CD14-positive monocyte (primary cell): ENCODE measurements around the gene CDH13. TPM values are rescaled to one million over a fixed set of nuclear protein-coding genes. Genes with fewer than 3 reads are reported as not detected.

ENCODE experiments used
- DNase-seq, 3 donors: peaks; one replicate each; pipeline ENCODE4 v3.0.0-alpha.2; 2011 to 2022
- H2AFZ ChIP-seq: 2 replicates; pipeline ENCODE4 v1.6.0; 2012; ENCODE audit warnings: mild to moderate bottlenecking, low read depth, low read length, inconsistent platforms; ENCODE audit not compliant: insufficient read depth, poor library complexity, severe bottlenecking
- H3K27ac ChIP-seq, 2 donors: 1 replicate in 1 of 2; 2 replicates in 1 of 2; pipeline ENCODE4 v1.5.1; 2012 to 2013; ENCODE audit warnings: low read length in 2 of 2, control low read depth in 1 of 2, inconsistent platforms in 1 of 2, low read depth in 1 of 2, mild to moderate bottlenecking in 1 of 2
- H3K27me3 ChIP-seq, 2 donors: one replicate each; pipeline versions ENCODE4 v1.6.0 to v1.6.1; 2011 to 2013; ENCODE audit warnings: low read length in 2 of 2; ENCODE audit not compliant: control insufficient read depth in 2 of 2, insufficient read depth in 2 of 2
- H3K36me3 ChIP-seq, 2 donors: replicated peaks in 1 of 2; 1 replicate in 1 of 2; 2 replicates in 1 of 2; pipeline versions ENCODE4 v1.5.1 to v1.6.1; 2012 to 2013; ENCODE audit warnings: low read length in 2 of 2, control low read depth in 1 of 2, inconsistent platforms in 1 of 2, mild to moderate bottlenecking in 1 of 2; ENCODE audit not compliant: insufficient read depth in 2 of 2, control insufficient read depth in 1 of 2
- H3K4me1 ChIP-seq, 2 donors: 1 replicate in 1 of 2; 2 replicates in 1 of 2; pipeline versions ENCODE4 v1.5.1 to v1.6.1; 2012 to 2013; ENCODE audit warnings: low read length in 2 of 2, control low read depth in 1 of 2, inconsistent platforms in 1 of 2, mild to moderate bottlenecking in 1 of 2, moderate library complexity in 1 of 2; ENCODE audit not compliant: insufficient read depth in 2 of 2, control insufficient read depth in 1 of 2
- H3K4me2 ChIP-seq: replicated peaks from 2 replicates; pipeline ENCODE3; 2012; ENCODE audit warnings: low read length, moderate library complexity, mild to moderate bottlenecking; ENCODE audit not compliant: poor library complexity, severe bottlenecking; ENCODE audit errors: extremely low read depth
- H3K4me3 ChIP-seq, 3 experiments: fragments of 200-600 bp in 1 of 3; sonication (generic) in 1 of 3; replicated peaks in 1 of 3; 1 replicate in 2 of 3; 2 replicates in 1 of 3; pipeline ENCODE4 v1.5.1; 2011 to 2013; ENCODE audit warnings: low read length in 3 of 3, mild to moderate bottlenecking in 3 of 3, control low read depth in 2 of 3, low read depth in 2 of 3, inconsistent platforms in 1 of 3, moderate library complexity in 1 of 3
- H3K79me2 ChIP-seq: 2 replicates; pipeline ENCODE4 v1.6.0; 2012; ENCODE audit warnings: mild to moderate bottlenecking, control low read depth, inconsistent platforms, low read length, moderate library complexity; ENCODE audit not compliant: insufficient read depth
- H3K9ac ChIP-seq: 2 replicates; pipeline ENCODE4 v1.6.0; 2017; ENCODE audit warnings: low read length, mild to moderate bottlenecking; ENCODE audit not compliant: insufficient read depth, poor library complexity, severe bottlenecking
- H3K9me3 ChIP-seq, 2 donors: replicated peaks in 1 of 2; 1 replicate in 1 of 2; 2 replicates in 1 of 2; pipeline versions ENCODE4 v1.5.1 to v1.6.1; 2012 to 2013; ENCODE audit warnings: low read length in 2 of 2, control low read depth in 1 of 2; ENCODE audit not compliant: control insufficient read depth in 1 of 2, insufficient read depth in 1 of 2
- H4K20me1 ChIP-seq: 2 replicates; pipeline ENCODE4 v1.6.0; 2012; ENCODE audit warnings: mild to moderate bottlenecking, low read length, control low read depth, moderate library complexity; ENCODE audit not compliant: insufficient read depth
- H3K27ac Mint-ChIP-seq, 7 donors: one replicate each; pipeline ENCODE4 v1.8.0; 2020; ENCODE audit warnings: mild to moderate bottlenecking in 7 of 7, mixed read lengths in 7 of 7, moderate library complexity in 6 of 7, inconsistent platforms in 2 of 7
- H3K27me3 Mint-ChIP-seq, 3 donors: one replicate each; pipeline ENCODE4 v1.8.0; 2021 to 2022; ENCODE audit warnings: low read depth in 3 of 3, mild to moderate bottlenecking in 3 of 3, mixed read lengths in 3 of 3, moderate library complexity in 3 of 3, inconsistent platforms in 1 of 3
- H3K36me3 Mint-ChIP-seq, 2 donors: one replicate each; pipeline ENCODE4 v1.8.0; 2020; ENCODE audit warnings: mixed read lengths in 2 of 2, inconsistent platforms in 1 of 2, mild to moderate bottlenecking in 1 of 2
- H3K4me1 Mint-ChIP-seq: one replicate; pipeline ENCODE4 v1.8.0; 2020; ENCODE audit warnings: mild to moderate bottlenecking, mixed read lengths
- H3K4me3 Mint-ChIP-seq, 2 donors: one replicate each; pipeline ENCODE4 v1.8.0; 2020; ENCODE audit warnings: mild to moderate bottlenecking in 2 of 2, mixed read lengths in 2 of 2, moderate library complexity in 1 of 2
- H3K9me3 Mint-ChIP-seq, 7 donors: one replicate each; pipeline ENCODE4 v1.8.0; 2020 to 2022; ENCODE audit warnings: mixed read lengths in 7 of 7, mild to moderate bottlenecking in 6 of 7, moderate library complexity in 6 of 7, inconsistent platforms in 2 of 7
- whole genome bisulfite sequencing: methylation state at CpG from one replicate; pipeline ENCODE4 v1.1.5; 2013; ENCODE audit warnings: missing lambda C conversion rate; ENCODE audit not compliant: insufficient coverage; 5-methylcytosine and 5-hydroxymethylcytosine counted together
- intact Hi-C, 2 donors: fragments of 100-400 bp; cut with micrococcal nuclease; formaldehyde crosslinking; loops; one replicate each; pipeline versions ENCODE4 v1.15.0 to v1.15.1; 2023
- polyA plus RNA-seq, 3 donors: library from polyadenylated mRNA; depleted of rRNA in 1 of 3; unstranded in 2 of 3; stranded (reverse) in 1 of 3; fragments of 300-500 nt in 2 of 3; fragments of >200 nt in 1 of 3; fragmentation: Illumina TruSeq in 2 of 3; gene quantifications; 1 replicate in 2 of 3; 2 replicates in 1 of 3; pipeline ENCODE4 v1.2.3, GENCODE V29; 2012 to 2021
- TF ChIP-seq, protein P1 (sequence below): fragments of 200-600 bp; IDR thresholded peaks from one replicate; pipeline ENCODE4 v1.8.0; 2022; ENCODE audit warnings: antibody characterized with exemption, mild to moderate bottlenecking

CDH13 gene
- polyA plus RNA-seq, 3 donors, result 0.13 to 0.19 TPM; not detected in 1

GRCh38 chr16:82843606-82844271 is 217.0 kb downstream of the CDH13 start:
- Histone ChIP-seq H3K27ac (no peak overlapping the region), H3K27me3 (no peaks in the 10 kb centered on the region), H2AFZ (no peak overlapping the region), H3K4me3 (no peak overlapping the region), H3K4me1 (no peaks in the 10 kb centered on the region), H3K9me3 (peaks cover 3 to 12% of the 10 kb centered on the region in 2 donors), H3K9ac (no peak overlapping the region), H3K36me3 (no peaks in the 10 kb centered on the region), H3K4me2 (no peak overlapping the region), H4K20me1 (no peaks in the 10 kb centered on the region), H3K79me2 (no peaks in the 10 kb centered on the region)
- 73% methylated on average over 1 of the region's 5 CpGs for WGBS
- H3K9me3 Mint-ChIP-seq, result peaks cover 3 to 18% (median 9%) of the 10 kb centered on the region in 7 donors
- H3K27ac Mint-ChIP-seq, result no peak overlapping the region
- intact Hi-C loops, result no loop called here
- H3K4me1 Mint-ChIP-seq, result no peaks in the 10 kb centered on the region
- H3K36me3 Mint-ChIP-seq, result no peaks in the 10 kb centered on the region
- TF ChIP-seq, protein P1, sequence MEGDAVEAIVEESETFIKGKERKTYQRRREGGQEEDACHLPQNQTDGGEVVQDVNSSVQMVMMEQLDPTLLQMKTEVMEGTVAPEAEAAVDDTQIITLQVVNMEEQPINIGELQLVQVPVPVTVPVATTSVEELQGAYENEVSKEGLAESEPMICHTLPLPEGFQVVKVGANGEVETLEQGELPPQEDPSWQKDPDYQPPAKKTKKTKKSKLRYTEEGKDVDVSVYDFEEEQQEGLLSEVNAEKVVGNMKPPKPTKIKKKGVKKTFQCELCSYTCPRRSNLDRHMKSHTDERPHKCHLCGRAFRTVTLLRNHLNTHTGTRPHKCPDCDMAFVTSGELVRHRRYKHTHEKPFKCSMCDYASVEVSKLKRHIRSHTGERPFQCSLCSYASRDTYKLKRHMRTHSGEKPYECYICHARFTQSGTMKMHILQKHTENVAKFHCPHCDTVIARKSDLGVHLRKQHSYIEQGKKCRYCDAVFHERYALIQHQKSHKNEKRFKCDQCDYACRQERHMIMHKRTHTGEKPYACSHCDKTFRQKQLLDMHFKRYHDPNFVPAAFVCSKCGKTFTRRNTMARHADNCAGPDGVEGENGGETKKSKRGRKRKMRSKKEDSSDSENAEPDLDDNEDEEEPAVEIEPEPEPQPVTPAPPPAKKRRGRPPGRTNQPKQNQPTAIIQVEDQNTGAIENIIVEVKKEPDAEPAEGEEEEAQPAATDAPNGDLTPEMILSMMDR, result no peak
- peaks cover 0 to 2% (median 0%) of the 10 kb centered on the region in 3 donors for H3K27me3 Mint-ChIP-seq
- no peak for DNase-seq
- H3K4me3 Mint-ChIP-seq, result no peak overlapping the region

GRCh38 chr16:82845116-82845515 is 218.3 kb downstream of the CDH13 start:
- no peaks in the 10 kb centered on the region for H3K36me3 ChIP-seq

More at GRCh38 chr16:82845116-82845515, 218.3 kb downstream of the CDH13 start:
- no peak overlapping the region for H2AFZ ChIP-seq
- whole genome bisulfite sequencing, result 100% methylated on average over 1 of the region's 3 CpGs
- H3K9me3 Mint-ChIP-seq, result peaks cover 3 to 17% (median 9%) of the 10 kb centered on the region in 7 donors
- peaks cover 2 to 3% (median 2%) of the 10 kb centered on the region in 3 donors for H3K27me3 Mint-ChIP-seq
- H3K79me2 ChIP-seq, result no peaks in the 10 kb centered on the region
- H4K20me1 ChIP-seq, result no peaks in the 10 kb centered on the region
- no peaks in the 10 kb centered on the region for H3K4me1 Mint-ChIP-seq
- H3K36me3 Mint-ChIP-seq, result no peaks in the 10 kb centered on the region
- H3K27me3 ChIP-seq, result no peaks in the 10 kb centered on the region
- TF ChIP-seq, protein P1, result no peak
- H3K27ac Mint-ChIP-seq, result no peak overlapping the region
- H3K4me2 ChIP-seq, result no peak overlapping the region
- H3K4me1 ChIP-seq, result no peaks in the 10 kb centered on the region
- H3K4me3 ChIP-seq, result no peak overlapping the region
- DNase-seq, result no peak
- H3K4me3 Mint-ChIP-seq, result no peak overlapping the region
- H3K9me3 ChIP-seq, result peaks cover 0 to 12% of the 10 kb centered on the region in 2 donors
- intact Hi-C loops, result no loop called here
- no peak overlapping the region for H3K27ac ChIP-seq
- H3K9ac ChIP-seq, result no peak overlapping the region
